DND-41 (cell line): Measurements from ENCODE around the gene CEBPB.

Experiments used
- ATAC-seq: fragments of 200-7000 bp; cut with Tn5 transposase; 3 replicates; pipeline ENCODE4 v1.9.1; 2021; ENCODE audit warnings: low read depth; ENCODE audit not compliant: insufficient read depth
- DNase-seq: peaks from one replicate; pipeline ENCODE4 v3.0.0-alpha.2; 2020
- H2AFZ ChIP-seq: 2 replicates; pipeline ENCODE4 v1.6.0; 2012; ENCODE audit warnings: low read depth, low read length
- H3K27ac ChIP-seq: 2 replicates; pipeline ENCODE4 v1.5.1; 2012; ENCODE audit warnings: low read length, inconsistent platforms
- H3K27me3 ChIP-seq: fragments of 200-600 bp; sonication (generic); 2 replicates; pipeline ENCODE4 v1.6.0; 2012; ENCODE audit warnings: low read length, mild to moderate bottlenecking, inconsistent platforms; ENCODE audit not compliant: insufficient read depth, poor library complexity
- H3K36me3 ChIP-seq: 2 replicates; pipeline ENCODE4 v1.5.1; 2012; ENCODE audit warnings: low read length, inconsistent platforms; ENCODE audit not compliant: insufficient read depth
- H3K4me1 ChIP-seq: 2 replicates; pipeline ENCODE4 v1.5.1; 2012; ENCODE audit warnings: mild to moderate bottlenecking, low read length; ENCODE audit not compliant: insufficient read depth
- H3K4me2 ChIP-seq: 2 replicates; pipeline ENCODE4 v1.6.0; 2012; ENCODE audit warnings: mild to moderate bottlenecking, moderate library complexity, low read length, inconsistent platforms; ENCODE audit not compliant: insufficient read depth
- H3K4me3 ChIP-seq, 2 experiments: fragments of 200-600 bp in 1 of 2; shearing (Covaris generic) in 1 of 2; 2 replicates each; pipeline ENCODE4 v1.5.1; 2012 to 2016; ENCODE audit warnings: inconsistent platforms in 2 of 2, low read length in 2 of 2, mild to moderate bottlenecking in 2 of 2, low read depth in 1 of 2, moderate library complexity in 1 of 2
- H3K79me2 ChIP-seq: 2 replicates; pipeline ENCODE4 v1.6.0; 2012; ENCODE audit warnings: low read length, inconsistent platforms; ENCODE audit not compliant: insufficient read depth
- H3K9ac ChIP-seq: 2 replicates; pipeline ENCODE4 v1.6.0; 2012; ENCODE audit warnings: low read depth, mild to moderate bottlenecking, inconsistent platforms, low read length, moderate library complexity
- H3K9me3 ChIP-seq: 2 replicates; pipeline ENCODE4 v1.5.1; 2012; ENCODE audit warnings: low read length, moderate library complexity, mild to moderate bottlenecking, inconsistent platforms; ENCODE audit not compliant: insufficient read depth, severe bottlenecking
- H4K20me1 ChIP-seq: 2 replicates; pipeline ENCODE4 v1.6.0; 2012; ENCODE audit warnings: low read length; ENCODE audit not compliant: insufficient read depth
- CTCF ChIP-seq: IDR thresholded peaks from 2 replicates; pipeline ENCODE4 v1.5.1; 2012; ENCODE audit warnings: borderline replicate concordance, low read length, moderate library complexity, mild to moderate bottlenecking; ENCODE audit not compliant: poor library complexity, severe bottlenecking; ENCODE audit errors: extremely low read depth
- EZH2 ChIP-seq: IDR thresholded peaks from 3 replicates; pipeline ENCODE4 v1.6.1; 2012; ENCODE audit warnings: borderline replicate concordance, low read depth, mild to moderate bottlenecking, moderate library complexity, low read length, inconsistent platforms; ENCODE audit not compliant: severe bottlenecking

The CEBPB gene

GRCh38 chr20:50211091-50211490, 20.5 kb downstream of the CEBPB start:
- H3K4me3 ChIP-seq: no peak overlapping the region
- H3K9me3 ChIP-seq: no peaks in the 10 kb centered on the region
- ATAC-seq (peak; percentile 78), DNase-seq (peak; percentile 35)
- no peak overlapping the region for H3K4me2 ChIP-seq
- H3K4me1 ChIP-seq: peaks cover 6% of the 10 kb centered on the region; the same call in 1 of the 2 replicates
- no peak overlapping the region for H3K9ac ChIP-seq
- H4K20me1 ChIP-seq: no peaks in the 10 kb centered on the region
- H3K27me3 ChIP-seq: peaks cover 5% of the 10 kb centered on the region
- TF ChIP-seq CTCF: no peak
- no peak for TF ChIP-seq EZH2
- H3K27ac ChIP-seq: no peak overlapping the region
- no peaks in the 10 kb centered on the region for H3K36me3 ChIP-seq
- no peaks in the 10 kb centered on the region for H3K79me2 ChIP-seq
- H2AFZ ChIP-seq: no peak overlapping the region

GRCh38 chr20:50213531-50214106, 23.0 kb downstream of the CEBPB start:
- Histone ChIP-seq H3K79me2 (no peaks in the 10 kb centered on the region), H3K9me3 (no peaks in the 10 kb centered on the region), H3K4me1 (peaks cover 6% of the 10 kb centered on the region; the same call in 1 of the 2 replicates), H3K36me3 (no peaks in the 10 kb centered on the region), H3K27ac (no peak overlapping the region), H3K9ac (no peak overlapping the region), H3K4me2 (no peak overlapping the region), H3K4me3 (no peak overlapping the region), H2AFZ (no peak overlapping the region), H3K27me3 (peaks cover 5% of the 10 kb centered on the region), H4K20me1 (peaks cover 4% of the 10 kb centered on the region; the same call in 1 of the 2 replicates)
- TF ChIP-seq CTCF (no peak), EZH2 (no peak)
- no peak for ATAC-seq
- DNase-seq: no peak

- H3K4me2 ChIP-seq: no peak overlapping the region
- no peak overlapping the region for H2AFZ ChIP-seq
- peaks cover 4% of the 10 kb centered on the region; the same call in 1 of the 2 replicates for H4K20me1 ChIP-seq
- H3K27me3 ChIP-seq: peaks cover 5% of the 10 kb centered on the region
- ATAC-seq: no peak
- no peak for DNase-seq
- H3K9me3 ChIP-seq: no peaks in the 10 kb centered on the region
- no peak overlapping the region for H3K9ac ChIP-seq
- TF ChIP-seq CTCF (no peak), EZH2 (no peak)
- no peaks in the 10 kb centered on the region for H3K79me2 ChIP-seq
- peaks cover 6% of the 10 kb centered on the region; the same call in 1 of the 2 replicates for H3K4me1 ChIP-seq
- no peak overlapping the region for H3K27ac ChIP-seq
- no peaks in the 10 kb centered on the region for H3K36me3 ChIP-seq
- no peak overlapping the region for H3K4me3 ChIP-seq
Measured at GRCh38 chr20:50214226-50215024, 23.8 kb downstream of the CEBPB start.
